ENCODE results near the gene TAS2R7.

GRCh38 chr12:10779103-10779502, 23.3 kb downstream of the TAS2R7 start:
- TF ChIP-seq CTCF (IDR thresholded peaks at IDR 0.05; ENCODE audit: low read depth, low read length) (no peak), EZH2phosphoT487 (IDR thresholded peaks at IDR 0.05; ENCODE audit: low read depth) (no peak)
